Loucy (cell line): ENCODE data around the gene APC.

Experiments
- CTCF ChIP-seq: fragments of 200-600 bp; sonication (generic); conservative IDR thresholded peaks from 2 replicates; pipeline ENCODE4 v1.5.1; 2014; ENCODE audit warnings: mild to moderate bottlenecking, antibody characterized with exemption, low read length
- EZH2phosphoT487 ChIP-seq: fragments of 200-600 bp; IDR thresholded peaks from 2 replicates; pipeline ENCODE4 v1.6.1; 2018; ENCODE audit warnings: antibody characterized with exemption, mild to moderate bottlenecking, moderate library complexity, borderline replicate concordance

GRCh38 chr5:112787261-112787660, 49.6 kb downstream of the APC start:
- TF ChIP-seq CTCF (no peak), EZH2phosphoT487 (no peak)
